ENCODE measurements around the gene MAF.

GRCh38 chr16:79593754-79594153 is 6.8 kb downstream of the MAF start:
- TF ChIP-seq CTCF (IDR thresholded peaks at IDR 0.05; ENCODE audit: low read depth, low read length) = no peak
- TF ChIP-seq POLR2A (IDR thresholded peaks at IDR 0.05; ENCODE audit: extremely low read depth, insufficient read length) = no peak
- TF ChIP-seq MAX (IDR thresholded peaks at IDR 0.05; ENCODE audit: low read depth, low read length) = no peak
